Thymus (tissue), 11 donors: ENCODE data around the gene PODNL1. TPM values are rescaled to one million over a fixed set of nuclear protein-coding genes. Genes with fewer than 3 reads are reported as not detected.

ENCODE experiments used
- DNase-seq, 9 donors: peaks; one replicate each; pipeline ENCODE4 v3.0.0-alpha.2; 2013; ENCODE audit warnings: low spot score in 9 of 9, low read depth in 6 of 9, missing footprints in 1 of 9
- H3K27ac ChIP-seq, 2 donors: one replicate each; pipeline ENCODE4 v1.5.1; 2013; ENCODE audit warnings: control low read depth in 1 of 2, low read depth in 1 of 2, low read length in 1 of 2, mild to moderate bottlenecking in 1 of 2, moderate library complexity in 1 of 2
- H3K27me3 ChIP-seq, 2 donors: one replicate each; pipeline ENCODE4 v1.5.1; 2013; ENCODE audit warnings: low read length in 1 of 2; ENCODE audit not compliant: control insufficient read depth in 2 of 2, insufficient read depth in 1 of 2
- H3K36me3 ChIP-seq, 2 donors: one replicate each; pipeline ENCODE4 v1.5.1; 2013; ENCODE audit warnings: low read length in 1 of 2, mild to moderate bottlenecking in 1 of 2, moderate library complexity in 1 of 2; ENCODE audit not compliant: control insufficient read depth in 2 of 2, insufficient read depth in 2 of 2
- H3K4me1 ChIP-seq, 2 donors: one replicate each; pipeline ENCODE4 v1.5.1; 2013; ENCODE audit warnings: low read length in 2 of 2; ENCODE audit not compliant: control insufficient read depth in 2 of 2, insufficient read depth in 2 of 2
- H3K4me3 ChIP-seq, 2 donors: one replicate each; pipeline ENCODE4 v1.5.1; 2013; ENCODE audit warnings: low read length in 2 of 2, control low read depth in 1 of 2, mild to moderate bottlenecking in 1 of 2
- H3K9me3 ChIP-seq, 2 donors: one replicate each; pipeline ENCODE4 v1.5.1; 2013; ENCODE audit warnings: low read length in 1 of 2, mild to moderate bottlenecking in 1 of 2; ENCODE audit not compliant: control insufficient read depth in 2 of 2, insufficient read depth in 1 of 2
- WGBS: extraction: QIAGEN DNeasy Blood & Tissue Kit; methylation state at CpG from one replicate; pipeline ENCODE4 v1.1.7; 2013; 5-methylcytosine and 5-hydroxymethylcytosine counted together
- polyA plus RNA-seq: library from polyadenylated mRNA; stranded (reverse); fragments of 200-250 nt; gene quantifications from one replicate; pipeline ENCODE4 v1.2.3, GENCODE V29; 2013
- total RNA-seq: library from RNA; stranded (reverse); fragments of 120-200 nt; gene quantifications from one replicate; pipeline ENCODE4 v1.2.4, GENCODE V29; 2013
- donor health status: healthy.

PODNL1 gene
- total and polyA plus RNA-seq, 2 donors: 0.09 to 0.94 TPM

GRCh38 chr19:13899912-13900584 lies 38.2 kb downstream of the PODNL1 start:
- 80% methylated on average over 5 of the region's 5 CpGs for WGBS
- H3K27me3 ChIP-seq: no peaks in the 10 kb centered on the region
- H3K36me3 ChIP-seq: no peaks in the 10 kb centered on the region
- no peaks in the 10 kb centered on the region for H3K9me3 ChIP-seq
- H3K4me1 ChIP-seq: peaks cover 0 to 3% of the 10 kb centered on the region in 2 donors
- H3K27ac ChIP-seq: no peak overlapping the region
- no peak for DNase-seq
- no peak overlapping the region for H3K4me3 ChIP-seq

GRCh38 chr19:13899393-13899792 lies 38.8 kb downstream of the PODNL1 start:
- Histone ChIP-seq H3K4me1 (peaks cover 0 to 3% of the 10 kb centered on the region in 2 donors), H3K9me3 (no peaks in the 10 kb centered on the region), H3K27me3 (no peaks in the 10 kb centered on the region), H3K4me3 (no peak overlapping the region), H3K27ac (no peak overlapping the region), H3K36me3 (no peaks in the 10 kb centered on the region)
- WGBS: 81% methylated on average over 10 of the region's 10 CpGs
- no peak for DNase-seq

GRCh38 chr19:13896227-13896626 lies 42.0 kb downstream of the PODNL1 start:
- no peaks in the 10 kb centered on the region for H3K9me3 ChIP-seq
- no peak overlapping the region for H3K27ac ChIP-seq
- no peaks in the 10 kb centered on the region for H3K27me3 ChIP-seq
- no peaks in the 10 kb centered on the region for H3K36me3 ChIP-seq
- no peak for DNase-seq
- WGBS: 98% methylated on average over 2 of the region's 2 CpGs
- H3K4me1 ChIP-seq: no peaks in the 10 kb centered on the region
- no peak overlapping the region for H3K4me3 ChIP-seq

GRCh38 chr19:13894552-13894951 lies 43.7 kb downstream of the PODNL1 start:
- WGBS: 96% methylated on average over 5 of the region's 5 CpGs
- Histone ChIP-seq H3K36me3 (no peaks in the 10 kb centered on the region), H3K4me3 (no peak overlapping the region), H3K9me3 (no peaks in the 10 kb centered on the region), H3K27ac (no peak overlapping the region), H3K27me3 (no peaks in the 10 kb centered on the region), H3K4me1 (no peaks in the 10 kb centered on the region)
- DNase-seq: no peak

- Histone ChIP-seq H3K36me3 (no peaks in the 10 kb centered on the region), H3K9me3 (no peaks in the 10 kb centered on the region), H3K4me1 (no peaks in the 10 kb centered on the region), H3K4me3 (no peak overlapping the region), H3K27me3 (no peaks in the 10 kb centered on the region), H3K27ac (no peak overlapping the region)
- no peak for DNase-seq
- whole genome bisulfite sequencing: 84% methylated on average over 9 of the region's 9 CpGs
These were observed 45.3 kb downstream of the PODNL1 start for GRCh38 chr19:13892870-13893269.

GRCh38 chr19:13890136-13890535 lies 48.1 kb downstream of the PODNL1 start:
- no peak overlapping the region for H3K27ac ChIP-seq

GRCh38 chr19:13888281-13888680 lies 49.9 kb downstream of the PODNL1 start:
- no peak overlapping the region for H3K4me3 ChIP-seq
- WGBS: 94% methylated on average over 16 of the region's 16 CpGs
- peaks cover 19 to 34% of the 10 kb centered on the region in 2 donors for H3K4me1 ChIP-seq
- H3K27me3 ChIP-seq: peaks cover 0 to 13% of the 10 kb centered on the region in 2 donors
- no peaks in the 10 kb centered on the region for H3K9me3 ChIP-seq
- DNase-seq: no peak
- H3K27ac ChIP-seq: no peak overlapping the region
- no peaks in the 10 kb centered on the region for H3K36me3 ChIP-seq

More at GRCh38 chr19:13890136-13890535, 48.1 kb downstream of the PODNL1 start:
- DNase-seq: no peak
- H3K4me3 ChIP-seq: no peak overlapping the region
- H3K27me3 ChIP-seq: peaks cover 0 to 9% of the 10 kb centered on the region in 2 donors
- WGBS: 98% methylated on average over 13 of the region's 13 CpGs
- no peaks in the 10 kb centered on the region for H3K36me3 ChIP-seq
- H3K4me1 ChIP-seq: peaks cover 2 to 16% of the 10 kb centered on the region in 2 donors
- no peaks in the 10 kb centered on the region for H3K9me3 ChIP-seq

- no peak overlapping the region for H3K27ac ChIP-seq
- H3K9me3 ChIP-seq: peaks cover 0 to 2% of the 10 kb centered on the region in 2 donors
- H3K27me3 ChIP-seq: peaks cover 0 to 13% of the 10 kb centered on the region in 2 donors
- H3K4me3 ChIP-seq: no peak overlapping the region
- peaks cover 27 to 42% of the 10 kb centered on the region in 2 donors for H3K4me1 ChIP-seq
- WGBS: 53% methylated on average over 5 of the region's 5 CpGs
- DNase-seq: no peak
- no peaks in the 10 kb centered on the region for H3K36me3 ChIP-seq
These were observed 50.7 kb downstream of the PODNL1 start for GRCh38 chr19:13887517-13887916.

GRCh38 chr19:13887018-13887436 lies 51.2 kb downstream of the PODNL1 start:
- Histone ChIP-seq H3K9me3 (peaks cover 0 to 2% of the 10 kb centered on the region in 2 donors), H3K4me3 (no peak overlapping the region), H3K36me3 (no peaks in the 10 kb centered on the region), H3K27ac (peak overlapping the region in 1 of 2 donors; percentile 31), H3K4me1 (peaks cover 31 to 47% of the 10 kb centered on the region in 2 donors), H3K27me3 (peaks cover 0 to 13% of the 10 kb centered on the region in 2 donors)
- no peak for DNase-seq
- WGBS: 83% methylated on average over 16 of the region's 16 CpGs
